ENCODE results near the gene OTOS. TPM values are rescaled to one million over a fixed set of nuclear protein-coding genes. Genes with fewer than 3 reads are reported as not detected.

The OTOS gene
- polyA plus RNA-seq, 1 donor from 2014 or later: not detected

DNA sequence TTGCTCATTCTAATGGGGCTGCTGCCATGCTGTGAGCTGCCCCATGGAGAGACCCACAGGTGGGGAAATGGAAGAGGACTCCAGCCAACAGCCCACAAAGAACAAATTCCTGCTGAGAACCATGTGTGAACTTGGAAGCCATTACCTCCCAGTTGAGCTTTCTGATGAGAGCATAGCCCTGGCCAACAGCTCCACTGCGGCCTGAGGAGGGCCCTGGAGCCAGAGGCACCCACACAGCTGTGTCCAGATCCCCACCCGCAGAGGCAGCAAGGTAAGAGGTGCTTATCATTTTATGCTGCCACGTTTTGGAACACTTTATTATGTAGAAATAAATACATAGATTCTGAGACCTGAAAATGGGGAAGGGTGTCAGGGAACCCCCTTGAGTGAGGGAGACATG lies 44.2 kb upstream of the OTOS start:
- H3F3A ChIP-seq (ENCODE audit: insufficient read depth, low read length, poor library complexity, severe bottlenecking): no peaks in the 10 kb centered on the region
- H3K27me3 ChIP-seq (ENCODE audit: insufficient read depth, low read depth, low read length): no peaks in the 10 kb centered on the region
- H3K79me2 ChIP-seq (replicated peaks; ENCODE audit: insufficient read depth, low read length): no peaks in the 10 kb centered on the region
- no peaks in the 10 kb centered on the region for H3K9me2 ChIP-seq (ENCODE audit: insufficient read depth, low read length)
- H2AFZ ChIP-seq (ENCODE audit: low read depth, low read length): no peak overlapping the region
- H3K4me3 ChIP-seq (ENCODE audit: low read length): no peak overlapping the region
- H3K4me2 ChIP-seq (ENCODE audit: low read length): no peak overlapping the region
- no peak overlapping the region for H3K27ac ChIP-seq (ENCODE audit: low read length)
- H3K9ac ChIP-seq (ENCODE audit: low read length): no peak overlapping the region
- H4K20me1 ChIP-seq (ENCODE audit: insufficient read depth): no peaks in the 10 kb centered on the region
- no peaks in the 10 kb centered on the region for H3K36me3 ChIP-seq (ENCODE audit: insufficient read depth, low read length)
- H3K9me3 ChIP-seq (ENCODE audit: low read length): peaks cover 4% of the 10 kb centered on the region
- TF ChIP-seq MXI1 (conservative IDR thresholded peaks at IDR 0.05; ENCODE audit: poor library complexity, severe bottlenecking): no peak
- TF ChIP-seq, protein P1, sequence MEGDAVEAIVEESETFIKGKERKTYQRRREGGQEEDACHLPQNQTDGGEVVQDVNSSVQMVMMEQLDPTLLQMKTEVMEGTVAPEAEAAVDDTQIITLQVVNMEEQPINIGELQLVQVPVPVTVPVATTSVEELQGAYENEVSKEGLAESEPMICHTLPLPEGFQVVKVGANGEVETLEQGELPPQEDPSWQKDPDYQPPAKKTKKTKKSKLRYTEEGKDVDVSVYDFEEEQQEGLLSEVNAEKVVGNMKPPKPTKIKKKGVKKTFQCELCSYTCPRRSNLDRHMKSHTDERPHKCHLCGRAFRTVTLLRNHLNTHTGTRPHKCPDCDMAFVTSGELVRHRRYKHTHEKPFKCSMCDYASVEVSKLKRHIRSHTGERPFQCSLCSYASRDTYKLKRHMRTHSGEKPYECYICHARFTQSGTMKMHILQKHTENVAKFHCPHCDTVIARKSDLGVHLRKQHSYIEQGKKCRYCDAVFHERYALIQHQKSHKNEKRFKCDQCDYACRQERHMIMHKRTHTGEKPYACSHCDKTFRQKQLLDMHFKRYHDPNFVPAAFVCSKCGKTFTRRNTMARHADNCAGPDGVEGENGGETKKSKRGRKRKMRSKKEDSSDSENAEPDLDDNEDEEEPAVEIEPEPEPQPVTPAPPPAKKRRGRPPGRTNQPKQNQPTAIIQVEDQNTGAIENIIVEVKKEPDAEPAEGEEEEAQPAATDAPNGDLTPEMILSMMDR (IDR thresholded peaks at IDR 0.05; ENCODE audit: poor library complexity, severe bottlenecking): no peak
- TF ChIP-seq, protein P2, sequence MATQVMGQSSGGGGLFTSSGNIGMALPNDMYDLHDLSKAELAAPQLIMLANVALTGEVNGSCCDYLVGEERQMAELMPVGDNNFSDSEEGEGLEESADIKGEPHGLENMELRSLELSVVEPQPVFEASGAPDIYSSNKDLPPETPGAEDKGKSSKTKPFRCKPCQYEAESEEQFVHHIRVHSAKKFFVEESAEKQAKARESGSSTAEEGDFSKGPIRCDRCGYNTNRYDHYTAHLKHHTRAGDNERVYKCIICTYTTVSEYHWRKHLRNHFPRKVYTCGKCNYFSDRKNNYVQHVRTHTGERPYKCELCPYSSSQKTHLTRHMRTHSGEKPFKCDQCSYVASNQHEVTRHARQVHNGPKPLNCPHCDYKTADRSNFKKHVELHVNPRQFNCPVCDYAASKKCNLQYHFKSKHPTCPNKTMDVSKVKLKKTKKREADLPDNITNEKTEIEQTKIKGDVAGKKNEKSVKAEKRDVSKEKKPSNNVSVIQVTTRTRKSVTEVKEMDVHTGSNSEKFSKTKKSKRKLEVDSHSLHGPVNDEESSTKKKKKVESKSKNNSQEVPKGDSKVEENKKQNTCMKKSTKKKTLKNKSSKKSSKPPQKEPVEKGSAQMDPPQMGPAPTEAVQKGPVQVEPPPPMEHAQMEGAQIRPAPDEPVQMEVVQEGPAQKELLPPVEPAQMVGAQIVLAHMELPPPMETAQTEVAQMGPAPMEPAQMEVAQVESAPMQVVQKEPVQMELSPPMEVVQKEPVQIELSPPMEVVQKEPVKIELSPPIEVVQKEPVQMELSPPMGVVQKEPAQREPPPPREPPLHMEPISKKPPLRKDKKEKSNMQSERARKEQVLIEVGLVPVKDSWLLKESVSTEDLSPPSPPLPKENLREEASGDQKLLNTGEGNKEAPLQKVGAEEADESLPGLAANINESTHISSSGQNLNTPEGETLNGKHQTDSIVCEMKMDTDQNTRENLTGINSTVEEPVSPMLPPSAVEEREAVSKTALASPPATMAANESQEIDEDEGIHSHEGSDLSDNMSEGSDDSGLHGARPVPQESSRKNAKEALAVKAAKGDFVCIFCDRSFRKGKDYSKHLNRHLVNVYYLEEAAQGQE (IDR thresholded peaks at IDR 0.05; ENCODE audit: borderline replicate concordance): no peak
- no peak for TF ChIP-seq POLR2AphosphoS5 (IDR thresholded peaks at IDR 0.05)
- no peak for TF ChIP-seq EP300 (conservative IDR thresholded peaks at IDR 0.05; ENCODE audit: poor library complexity, severe bottlenecking)
- no peak for TF ChIP-seq SMC3 (conservative IDR thresholded peaks at IDR 0.05; ENCODE audit: poor library complexity)
- no peak for TF ChIP-seq TAF1 (IDR thresholded peaks at IDR 0.05; ENCODE audit: low read depth)
- no peak for TF ChIP-seq RAD21 (conservative IDR thresholded peaks at IDR 0.05)
- no peak for TF ChIP-seq EZH2 (IDR thresholded peaks at IDR 0.05; ENCODE audit: borderline replicate concordance, insufficient read depth, low read length, poor library complexity, severe bottlenecking)

DNA sequence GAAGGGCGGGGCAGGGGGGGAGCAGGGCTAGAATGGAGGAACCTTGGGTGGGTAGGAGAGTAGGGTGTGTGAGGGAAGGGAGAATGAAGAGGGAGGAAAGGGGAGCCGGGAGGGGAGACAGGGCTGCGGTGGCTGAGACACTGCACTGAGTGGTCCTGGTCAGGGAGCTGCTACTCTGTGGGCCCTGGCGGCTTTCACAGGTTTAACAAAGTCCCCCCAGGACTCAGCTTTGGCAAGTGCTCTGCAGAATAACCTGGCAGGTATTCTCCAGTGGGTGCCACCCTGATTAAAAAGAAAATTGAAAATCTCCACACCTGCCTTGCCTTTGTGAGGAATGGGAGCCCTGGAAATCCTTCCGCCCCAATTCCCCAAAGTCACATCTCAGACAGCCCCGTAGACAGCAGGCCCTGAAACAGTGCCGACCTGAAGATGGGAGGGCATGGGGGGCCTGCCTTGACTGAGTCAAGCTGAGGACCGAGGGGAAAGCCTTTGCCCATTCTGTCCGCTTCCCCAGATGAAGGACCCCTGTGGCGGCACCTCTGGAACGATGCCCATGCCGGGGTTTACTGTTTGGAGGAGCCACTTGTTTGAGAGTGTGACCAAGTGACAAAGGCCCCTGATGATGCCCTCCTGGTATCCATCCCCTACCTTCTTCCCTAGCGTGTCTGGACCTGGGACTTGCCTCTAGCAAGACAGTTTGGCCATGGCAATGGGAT lies 43.6 kb upstream of the OTOS start:
- Histone ChIP-seq H3K9me2 (ENCODE audit: insufficient read depth, low read length) (no peaks in the 10 kb centered on the region), H4K20me1 (ENCODE audit: insufficient read depth) (no peaks in the 10 kb centered on the region), H3F3A (ENCODE audit: insufficient read depth, low read length, poor library complexity, severe bottlenecking) (no peaks in the 10 kb centered on the region), H3K9me3 (ENCODE audit: low read length) (peaks cover 4% of the 10 kb centered on the region), H3K79me2 (replicated peaks; ENCODE audit: insufficient read depth, low read length) (no peaks in the 10 kb centered on the region), H3K4me2 (ENCODE audit: low read length) (no peak overlapping the region), H2AFZ (ENCODE audit: low read depth, low read length) (no peak overlapping the region), H3K36me3 (ENCODE audit: insufficient read depth, low read length) (no peaks in the 10 kb centered on the region), H3K9ac (ENCODE audit: low read length) (no peak overlapping the region), H3K27ac (ENCODE audit: low read length) (no peak overlapping the region), H3K27me3 (ENCODE audit: insufficient read depth, low read depth, low read length) (no peaks in the 10 kb centered on the region), H3K4me3 (ENCODE audit: low read length) (no peak overlapping the region)
- TF ChIP-seq MXI1 (conservative IDR thresholded peaks at IDR 0.05; ENCODE audit: poor library complexity, severe bottlenecking): no peak
- no peak for TF ChIP-seq SMC3 (conservative IDR thresholded peaks at IDR 0.05; ENCODE audit: poor library complexity)

Measured in neural cell (in vitro differentiated cells).